Brain pericyte (primary cell): ENCODE data around the gene PARP15.
"Not testable (repeated sequence)": the region's sequence is repeated elsewhere in the genome, so short reads cannot be mapped to it uniquely, and the experiment has no call there.

ENCODE experiments used
- DNase-seq: peaks from one replicate; pipeline ENCODE4 v3.0.0-alpha.2; 2012; ENCODE audit warnings: low read depth, low spot score

The PARP15 gene

GRCh38 chr3:122577409-122578031 is at the start of gene PARP15:
PARP15 (plus strand) TSS chr3:122577650; CDS start chr3:122577668, 18 bp downstream.
- DNase-seq, result no peak

GRCh38 chr3:122530164-122530563 is 47.3 kb upstream of the PARP15 start:
- no peak for DNase-seq

- DNase-seq, result no peak
These were observed 44.0 kb upstream of the PARP15 start for GRCh38 chr3:122533480-122533879.

- no peak for DNase-seq
These were observed 43.5 kb upstream of the PARP15 start for GRCh38 chr3:122533931-122534334.

- DNase-seq, result no peak
These were observed 41.4 kb upstream of the PARP15 start for GRCh38 chr3:122535964-122536631.

- DNase-seq, result no peak
These were observed 40.8 kb upstream of the PARP15 start for GRCh38 chr3:122536632-122537001.

GRCh38 chr3:122538956-122539490 is 38.4 kb upstream of the PARP15 start:
- no peak for DNase-seq

GRCh38 chr3:122546151-122546550 is 31.3 kb upstream of the PARP15 start:
- no peak for DNase-seq

- no peak for DNase-seq
These were observed 29.4 kb upstream of the PARP15 start for GRCh38 chr3:122548076-122548475.

- DNase-seq, result no peak
These were observed 28.8 kb upstream of the PARP15 start for GRCh38 chr3:122548619-122549018.

- DNase-seq, result no peak
These were observed 24.3 kb upstream of the PARP15 start for GRCh38 chr3:122553171-122553570.

- DNase-seq, result no peak
These were observed 22.0 kb upstream of the PARP15 start for GRCh38 chr3:122555275-122556071.

GRCh38 chr3:122557356-122557755 is 20.1 kb upstream of the PARP15 start:
- no peak for DNase-seq

GRCh38 chr3:122558605-122559004 is 18.8 kb upstream of the PARP15 start:
- DNase-seq, result no peak

GRCh38 chr3:122559906-122560305 is 17.5 kb upstream of the PARP15 start:
- no peak for DNase-seq

- DNase-seq, result no peak
These were observed 16.8 kb upstream of the PARP15 start for GRCh38 chr3:122560680-122561079.

- no peak for DNase-seq
These were observed 14.3 kb upstream of the PARP15 start for GRCh38 chr3:122562923-122563716.

- no peak for DNase-seq
These were observed 13.8 kb upstream of the PARP15 start for GRCh38 chr3:122563717-122564025.

- DNase-seq, result peak; percentile 34
These were observed 13.1 kb upstream of the PARP15 start, which contains the start of the genes DTX3L and PARP9 for GRCh38 chr3:122564155-122564912. DTX3L (plus strand) TSS chr3:122564338; CDS start chr3:122564427, 89 bp downstream. PARP9 (minus strand) TSS chr3:122564300; CDS start chr3:122559620, 4,680 bp downstream.

GRCh38 chr3:122568131-122568530 is 9.3 kb upstream of the PARP15 start:
- not testable (repeated sequence) for DNase-seq

- no peak for DNase-seq
These were observed 8.7 kb upstream of the PARP15 start for GRCh38 chr3:122568755-122569154.
